H1 (cell line): ENCODE results near the gene CDKL4. TPM values are rescaled to one million over a fixed set of nuclear protein-coding genes. Genes with fewer than 3 reads are reported as not detected.

Source experiments
- CTCF ChIA-PET: fragments of 300-600 bp; sonication (Branson Sonifier 250); formaldehyde crosslinking; loops from one replicate; lab custom pipeline; 2021; ENCODE audit not compliant: partially characterized antibody; lab: Charles Lee
- POLR2A ChIA-PET: fragments of 300-600 bp; sonication (Branson Sonifier 250); formaldehyde crosslinking; loops from one replicate; lab custom pipeline; 2021; ENCODE audit warnings: inconsistent platforms; ENCODE audit not compliant: partially characterized antibody; lab: Charles Lee
- DNase-seq, 2 experiments: peaks; one replicate each; pipeline versions ENCODE4 v3.0.0 to v3.0.0-alpha.2; 2010 to 2022; ENCODE audit warnings: low spot score in 2 of 2, low read depth in 1 of 2, mixed read lengths in 1 of 2
- FAIRE-seq: peaks from 2 replicates; lab custom pipeline; 2011; peaks lifted over from hg19 to GRCh38; lab: Jason Lieb, UNC
- H2AFZ ChIP-seq: 2 replicates; pipeline ENCODE4 v1.8.1; 2012; ENCODE audit warnings: low read length, inconsistent platforms
- H2AK5ac ChIP-seq: 2 replicates; pipeline ENCODE4 v1.6.1; 2013; ENCODE audit warnings: low read depth, low read length
- H2BK120ac ChIP-seq: replicated peaks from 2 replicates; pipeline ENCODE3; 2013; ENCODE audit warnings: low read depth, low read length, inconsistent platforms
- H2BK12ac ChIP-seq: 2 replicates; pipeline ENCODE4 v1.6.1; 2013; ENCODE audit warnings: low read depth, low read length
- H2BK15ac ChIP-seq: 2 replicates; pipeline ENCODE4 v1.6.1; 2013; ENCODE audit warnings: low read length
- H2BK20ac ChIP-seq: 2 replicates; pipeline ENCODE4 v1.6.1; 2013; ENCODE audit warnings: low read length
- H2BK5ac ChIP-seq: 2 replicates; pipeline ENCODE4 v1.6.1; 2013; ENCODE audit warnings: low read depth, low read length
- H3K14ac ChIP-seq: 2 replicates; pipeline ENCODE4 v1.6.1; 2013; ENCODE audit warnings: inconsistent platforms; ENCODE audit not compliant: insufficient read length
- H3K18ac ChIP-seq: 2 replicates; pipeline ENCODE4 v1.6.1; 2013; ENCODE audit warnings: low read length; ENCODE audit errors: extremely low read depth
- H3K23ac ChIP-seq: 2 replicates; pipeline ENCODE4 v1.6.1; 2013; ENCODE audit warnings: inconsistent platforms; ENCODE audit not compliant: insufficient read length
- H3K23me2 ChIP-seq: 2 replicates; pipeline ENCODE4 v1.6.1; 2013; ENCODE audit warnings: low read depth, low read length
- H3K27ac ChIP-seq: 2 replicates; pipeline ENCODE4 v1.6.1; 2011; ENCODE audit warnings: low read depth, low read length, inconsistent platforms
- H3K27me3 ChIP-seq, 4 experiments: replicated peaks in 1 of 4; 1 replicate in 1 of 4; 2 replicates in 3 of 4; pipeline versions ENCODE4 v1.6.1 to v1.8.1; 2011 to 2013; ENCODE audit warnings: low read length in 3 of 4, mild to moderate bottlenecking in 3 of 4, inconsistent platforms in 2 of 4, mixed read lengths in 2 of 4, moderate library complexity in 1 of 4; ENCODE audit not compliant: control insufficient read depth in 3 of 4, insufficient read depth in 3 of 4; ENCODE audit errors: extremely low read depth in 1 of 4
- H3K36me3 ChIP-seq, 4 experiments: 2 replicates each; pipeline versions ENCODE4 v1.6.1 to v1.8.1; 2011 to 2013; ENCODE audit warnings: mild to moderate bottlenecking in 4 of 4, low read length in 3 of 4, moderate library complexity in 2 of 4, control low read depth in 1 of 4, inconsistent platforms in 1 of 4; ENCODE audit not compliant: insufficient read depth in 4 of 4, control insufficient read depth in 2 of 4
- H3K4ac ChIP-seq: replicated peaks from 2 replicates; pipeline ENCODE3; 2013; ENCODE audit warnings: low read length, low read depth, mixed read lengths, inconsistent platforms; ENCODE audit not compliant: insufficient read length
- H3K4me1 ChIP-seq, 4 experiments: replicated peaks in 1 of 4; 1 replicate in 1 of 4; 2 replicates in 3 of 4; pipeline versions ENCODE4 v1.6.1 to v1.8.1; 2011 to 2013; ENCODE audit warnings: low read length in 3 of 4, inconsistent platforms in 2 of 4, mixed read lengths in 1 of 4; ENCODE audit not compliant: insufficient read depth in 4 of 4, control insufficient read depth in 3 of 4
- H3K4me2 ChIP-seq, 2 experiments: 2 replicates each; pipeline versions ENCODE4 v1.6.1 to v1.8.1; 2011 to 2013; ENCODE audit warnings: low read depth in 2 of 2, low read length in 2 of 2, control low read depth in 1 of 2, inconsistent platforms in 1 of 2, mild to moderate bottlenecking in 1 of 2; ENCODE audit not compliant: insufficient read depth in 1 of 2
- H3K4me3 ChIP-seq, 4 experiments: fragments of 200-600, 300-600 bp in 1 of 4; sonication (generic), shearing (Covaris generic), sonication (Bioruptor Twin) in 1 of 4; 2 replicates each; pipeline versions ENCODE4 v1.5.1 to v1.8.1; 2011 to 2016; ENCODE audit warnings: low read length in 4 of 4, low read depth in 3 of 4, control low read depth in 2 of 4, inconsistent platforms in 2 of 4, mild to moderate bottlenecking in 2 of 4, mixed read lengths in 1 of 4, moderate library complexity in 1 of 4; ENCODE audit not compliant: insufficient read depth in 2 of 4; ENCODE audit errors: extremely low read depth in 1 of 4
- H3K56ac ChIP-seq: replicated peaks from 2 replicates; pipeline ENCODE3; 2013; ENCODE audit warnings: low read depth, mild to moderate bottlenecking, mixed read lengths, low read length, inconsistent platforms; ENCODE audit not compliant: insufficient read length
- H3K79me1 ChIP-seq: 2 replicates; pipeline ENCODE4 v1.6.1; 2013; ENCODE audit warnings: low read depth, low read length, control low read depth
- H3K79me2 ChIP-seq, 2 experiments: 2 replicates each; pipeline versions ENCODE4 v1.6.1 to v1.8.1; 2012 to 2013; ENCODE audit warnings: low read length in 2 of 2, mild to moderate bottlenecking in 2 of 2, inconsistent platforms in 1 of 2; ENCODE audit not compliant: insufficient read depth in 2 of 2, control insufficient read depth in 1 of 2
- H3K9ac ChIP-seq, 4 experiments: replicated peaks in 1 of 4; 1 replicate in 1 of 4; 2 replicates in 3 of 4; pipeline versions ENCODE4 v1.6.1 to v1.8.1; 2011 to 2013; ENCODE audit warnings: low read depth in 3 of 4, low read length in 3 of 4, control low read depth in 2 of 4, mild to moderate bottlenecking in 2 of 4, moderate library complexity in 2 of 4, inconsistent platforms in 1 of 4; ENCODE audit errors: extremely low read depth in 1 of 4
- H3K9me3 ChIP-seq, 2 experiments: 2 replicates each; pipeline versions ENCODE4 v1.6.1 to v1.8.1; 2012 to 2013; ENCODE audit warnings: mild to moderate bottlenecking in 2 of 2, moderate library complexity in 2 of 2, control low read depth in 1 of 2, inconsistent platforms in 1 of 2, low read depth in 1 of 2, low read length in 1 of 2, mixed read lengths in 1 of 2; ENCODE audit not compliant: insufficient read depth in 2 of 2
- H4K20me1 ChIP-seq, 2 experiments: replicated peaks in 1 of 2; 2 replicates each; pipeline versions ENCODE3 to v1.8.1; 2011 to 2013; ENCODE audit warnings: inconsistent platforms in 2 of 2, low read length in 2 of 2, mild to moderate bottlenecking in 1 of 2; ENCODE audit not compliant: insufficient read depth in 2 of 2, control insufficient read depth in 1 of 2
- H4K5ac ChIP-seq: 2 replicates; pipeline ENCODE4 v1.6.1; 2013; ENCODE audit warnings: low read length, low read depth, mixed read lengths, inconsistent platforms; ENCODE audit not compliant: insufficient read length
- H4K8ac ChIP-seq: 2 replicates; pipeline ENCODE4 v1.8.0; 2013; ENCODE audit warnings: mild to moderate bottlenecking, moderate library complexity, low read length, inconsistent platforms; ENCODE audit not compliant: insufficient read depth; ENCODE audit errors: extremely low read depth
- H4K91ac ChIP-seq: replicated peaks from 2 replicates; pipeline ENCODE3; 2013; ENCODE audit warnings: low read length, mixed read lengths, inconsistent platforms; ENCODE audit not compliant: insufficient read length
- ATF3 ChIP-seq: IDR thresholded peaks from 2 replicates; pipeline ENCODE4 v1.6.1; 2011; ENCODE audit warnings: low read depth, mild to moderate bottlenecking, low read length; ENCODE audit not compliant: insufficient read depth
- CBX5 ChIP-seq: fragments of 300-800, 300-1000 bp; sonication (generic); IDR thresholded peaks from 2 replicates; pipeline ENCODE4 v1.7.1; 2016; ENCODE audit warnings: antibody characterized with exemption, low read length, low read depth
- FOSL1 ChIP-seq: IDR thresholded peaks from 2 replicates; pipeline ENCODE4 v1.6.1; 2011; ENCODE audit warnings: mild to moderate bottlenecking, low read depth, low read length, moderate library complexity; ENCODE audit not compliant: insufficient read depth
- GABPA ChIP-seq: IDR thresholded peaks from 2 replicates; pipeline ENCODE4 v1.6.1; 2011; ENCODE audit warnings: mild to moderate bottlenecking, low read length, moderate library complexity, borderline replicate concordance; ENCODE audit not compliant: insufficient read depth
- KDM5A ChIP-seq: fragments of 200-600 bp; IDR thresholded peaks from 2 replicates; pipeline ENCODE4 v1.7.1; 2012; ENCODE audit warnings: mild to moderate bottlenecking, low read length, inconsistent platforms, mixed read lengths
- NRF1 ChIP-seq: IDR thresholded peaks from 2 replicates; pipeline ENCODE4 v1.6.1; 2011; ENCODE audit warnings: mild to moderate bottlenecking, low read depth, low read length, improper control_type of control experiment
- POLR2A ChIP-seq, 2 experiments: IDR thresholded peaks; 1 replicate in 1 of 2; 2 replicates in 1 of 2; pipeline ENCODE4 v1.6.1; 2011; ENCODE audit warnings: low read depth in 2 of 2, low read length in 2 of 2, mild to moderate bottlenecking in 2 of 2; ENCODE audit errors: control extremely low read depth in 1 of 2
- SP2 ChIP-seq: IDR thresholded peaks from 2 replicates; pipeline ENCODE4 v1.6.1; 2012; ENCODE audit warnings: mild to moderate bottlenecking, low read length, inconsistent platforms
- WGBS, 2 experiments: shearing (Covaris generic) in 1 of 2; methylation state at CpG; one replicate each; pipeline versions ENCODE4 v1.1.6 to v1.1.7; 2013 to 2015; ENCODE audit warnings: low lambda C conversion rate in 2 of 2, mixed read lengths in 2 of 2, inconsistent platforms in 1 of 2, low coverage in 1 of 2, missing lambda C conversion rate in 1 of 2; ENCODE audit not compliant: insufficient replicate concordance in 2 of 2, insufficient coverage in 1 of 2, insufficient read length in 1 of 2; ENCODE audit errors: extremely low coverage in 1 of 2, missing lambda C conversion rate in 1 of 2; 5-methylcytosine and 5-hydroxymethylcytosine counted together
- polyA plus RNA-seq, 7 experiments: library from polyadenylated mRNA; depleted of rRNA in 3 of 7; stranded (reverse) in 5 of 7; unstranded in 2 of 7; fragments of >200 nt in 5 of 7; fragments of 200-250 nt in 2 of 7; gene quantifications; 1 replicate in 5 of 7; 2 replicates in 1 of 7; 4 replicates in 1 of 7; pipeline versions ENCODE4 v1.2.1 to v1.2.3, GENCODE V29; 2011 to 2013; ENCODE audit warnings: missing spikeins in 2 of 7, mixed read lengths in 2 of 7
- total RNA-seq: library from RNA; stranded (reverse); fragmentation: NEBNext Ultra II Directional; extraction: Animal tissue kit (Norgen Biotek cat#: 25700); gene quantifications from 2 replicates; pipeline ENCODE4 v1.2.1, GENCODE V29; 2021

CDKL4 gene
- total and polyA plus RNA-seq, 2 of the 8 experiments (the other 6 are each of a cell fraction or from before 2014, with no cell fraction given): not detected

GRCh38 chr2:39234754-39235153 is 9.0 kb downstream of the CDKL4 start:
- Histone ChIP-seq H2AK5ac (no peak overlapping the region), H4K5ac (no peak overlapping the region), H3K9ac (no peak overlapping the region), H4K91ac (no peak overlapping the region), H2BK120ac (no peak overlapping the region), H3K36me3 (no peaks in the 10 kb centered on the region), H2BK15ac (no peak overlapping the region), H3K23ac (no peak overlapping the region), H3K14ac (no peak overlapping the region), H2BK5ac (no peak overlapping the region), H3K4me3 (no peak overlapping the region), H2BK20ac (no peak overlapping the region), H3K23me2 (no peaks in the 10 kb centered on the region), H4K20me1 (no peaks in the 10 kb centered on the region), H3K27me3 (no peaks in the 10 kb centered on the region), H2BK12ac (no peak overlapping the region), H3K4me2 (no peak overlapping the region), H3K79me2 (no peaks in the 10 kb centered on the region), H4K8ac (no peak overlapping the region), H3K4ac (no peak overlapping the region), H3K9me3 (0 out of 4 replicates have a peak, but pooled peaks cover 0 to 4% of the 10 kb centered on the region in 2 experiments), H3K18ac (no peak overlapping the region), H3K79me1 (no peaks in the 10 kb centered on the region), H2AFZ (no peak overlapping the region), H3K56ac (no peak overlapping the region), H3K4me1 (no peaks in the 10 kb centered on the region), H3K27ac (no peak overlapping the region)
- 84% methylated on average over 1 of the region's 1 CpG; no CpG with 5 or more reads in 1 of the 2 experiments for WGBS, 2 experiments
- no peak for FAIRE-seq
- ChIA-PET CTCF (interaction anchor here (1.3 kb wide), 1 partner anchor 9 kb away, joined by 4 read pairs; no protein-coding TSS in a partner anchor), POLR2A (no interaction called here)
- DNase-seq: no peak
- TF ChIP-seq POLR2A (IDR thresholded peaks at IDR 0.05; ENCODE audit: control extremely low read depth in 1 of 2, low read depth in 2 of 2, low read length in 2 of 2): no peak
- TF ChIP-seq GABPA: no peak
- TF ChIP-seq SP2: no peak
- no peak for TF ChIP-seq ATF3
- TF ChIP-seq FOSL1: no peak
- no peak for TF ChIP-seq CBX5
- no peak for TF ChIP-seq NRF1
- no peak for TF ChIP-seq KDM5A
